Posterior vena cava (tissue), 2 donors: ENCODE data around the gene GPAT3. TPM values are rescaled to one million over a fixed set of nuclear protein-coding genes. Genes with fewer than 3 reads are reported as not detected.
"Not testable (repeated sequence)": the region's sequence is repeated elsewhere in the genome, so short reads cannot be mapped to it uniquely, and the experiment has no call there.

Experiments
- DNase-seq: peaks from one replicate; pipeline ENCODE4 v3.0.0-alpha.2; 2020; ENCODE audit warnings: low spot score
- intact Hi-C, 2 donors: fragments of 100-400 bp; cut with DNase I; formaldehyde crosslinking; loops; one replicate each; pipeline versions ENCODE4 v1.14.1 to v1.14.2; 2022 to 2023
- total RNA-seq, 2 donors: library from RNA; stranded (reverse); fragmentation: NEBNext Ultra II Directional; extraction: Animal tissue kit (Norgen Biotek cat#: 25700); gene quantifications; one replicate each; pipeline ENCODE4 v1.2.1, GENCODE V29; 2021
- donor health status: DM: yes; HTN: yes; CAD: no.
- donor health status: DM: yes; HTN: yes; CAD: no.

The GPAT3 gene
- total RNA-seq, 2 donors from 2014 or later: 3.4 to 4.3 TPM

DNA sequence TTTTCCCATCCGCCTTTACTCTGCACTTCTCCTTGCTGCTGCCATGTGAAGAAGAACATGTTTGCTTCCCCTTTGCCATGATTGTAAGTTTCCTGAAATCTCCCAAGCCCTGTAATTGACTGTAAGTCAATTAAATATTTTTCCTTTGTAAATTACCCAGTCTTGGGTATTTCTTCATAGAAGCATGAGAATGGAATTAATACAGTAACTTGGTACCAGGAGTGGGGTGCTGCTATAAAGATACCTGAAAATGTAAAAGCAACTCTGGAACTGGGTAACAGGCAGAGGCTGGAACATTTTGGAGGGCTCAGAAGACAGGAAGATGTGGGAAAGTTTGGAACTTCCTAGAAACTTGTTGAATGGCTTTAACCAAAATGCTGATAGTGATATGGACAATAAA, 86.2 kb downstream of the GPAT3 start:
- intact Hi-C loops, DNase-seq: not testable (repeated sequence)

GRCh38 chr4:83625821-83626220, 89.9 kb downstream of the GPAT3 start:
- DNase-seq: no peak
- intact Hi-C loops: no loop called here

DNA sequence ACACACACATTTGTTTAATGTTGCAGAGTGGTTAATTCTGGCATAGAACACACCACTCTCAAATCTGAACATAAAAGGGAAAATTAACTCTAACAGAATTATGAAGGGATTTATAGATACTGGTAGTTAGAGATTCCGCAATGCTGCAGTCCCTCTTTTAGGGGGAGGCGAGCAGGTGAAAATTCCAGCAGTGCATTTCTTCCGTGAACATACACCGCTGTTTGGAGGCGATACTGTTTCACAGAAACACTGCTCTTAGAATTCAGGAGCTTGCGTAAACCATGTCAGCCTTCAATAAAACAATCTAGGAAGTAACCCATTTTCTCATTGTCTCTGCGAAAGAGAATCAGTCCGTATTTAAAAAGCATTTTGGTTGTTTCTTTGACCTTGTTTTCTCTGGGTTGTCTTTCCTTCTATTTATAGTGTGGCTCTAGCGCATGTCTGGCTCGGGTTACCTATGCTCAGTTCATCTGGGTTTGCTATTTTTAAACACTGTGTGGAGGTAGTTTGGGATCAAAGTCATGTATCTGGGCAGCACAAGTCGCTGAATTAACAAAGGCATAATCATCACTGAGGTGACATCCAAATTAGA, 90.4 kb downstream of the GPAT3 start:
- no peak for DNase-seq
- intact Hi-C loops: no loop called here

DNA sequence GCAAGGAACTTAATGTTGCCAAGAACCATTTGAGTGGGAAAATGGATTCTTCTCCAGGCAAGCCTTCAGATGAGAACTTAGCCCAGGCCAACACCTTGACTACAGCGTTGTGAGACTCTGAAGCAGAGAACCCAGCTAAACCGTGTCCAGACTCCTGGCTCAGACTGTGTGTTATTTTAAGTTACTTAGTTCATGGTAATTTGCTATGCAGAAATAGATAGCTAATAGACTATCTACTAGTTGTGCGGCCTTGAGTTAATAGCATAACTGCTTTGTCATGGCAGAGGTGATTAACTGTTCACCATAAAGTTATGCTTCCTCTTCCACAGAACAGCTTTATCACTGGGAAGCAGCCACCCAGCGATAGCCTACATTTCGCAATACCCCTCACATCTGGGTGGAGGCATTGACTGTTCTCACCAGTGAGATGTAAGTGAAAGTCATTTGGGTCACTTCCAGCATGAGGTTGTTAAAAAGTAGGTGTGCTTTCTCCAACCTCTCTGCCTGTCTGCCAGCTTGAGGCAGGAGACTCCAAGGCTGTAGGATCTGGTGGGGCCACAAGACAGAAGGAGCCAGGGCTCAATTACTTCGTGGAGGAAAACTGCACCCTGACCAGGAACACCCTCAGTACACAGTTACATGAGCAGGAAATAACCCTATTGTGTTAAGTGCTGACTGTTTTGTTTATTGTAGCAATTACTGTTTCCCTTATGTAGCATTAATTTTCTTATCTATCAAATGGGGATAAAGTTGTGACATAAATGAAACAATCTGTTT, 94.2 kb downstream of the GPAT3 start:
- intact Hi-C loops: loop anchor here in 1 of 2 donors (10.0 kb wide), 1 partner anchor 115 kb away; no protein-coding TSS in a partner anchor
- no peak for DNase-seq

DNA sequence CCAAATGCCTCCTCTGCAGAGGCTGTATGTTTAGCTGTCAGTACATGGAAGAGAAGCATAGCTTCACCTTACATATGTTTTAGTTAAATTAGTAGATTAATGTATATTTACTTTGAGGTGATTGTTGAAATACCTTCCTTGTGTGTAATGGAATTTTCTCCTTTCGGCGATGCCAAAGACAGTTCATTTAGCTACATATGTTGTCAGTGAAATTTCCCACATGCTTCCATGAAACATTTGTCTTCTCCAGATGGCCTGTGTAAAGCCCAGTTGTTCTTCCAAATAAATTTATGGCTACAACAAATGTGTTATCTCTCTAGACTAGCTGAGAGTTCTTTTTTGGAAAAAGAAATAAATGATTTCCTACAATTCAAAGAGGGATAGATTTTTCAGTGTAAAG, 95.2 kb downstream of the GPAT3 start:
- intact Hi-C loops: loop anchor here in 1 of 2 donors (10.0 kb wide), 1 partner anchor 116 kb away; no protein-coding TSS in a partner anchor
- no peak for DNase-seq

- intact Hi-C loops: loop anchor here in 1 of 2 donors (10.0 kb wide), 1 partner anchor 122 kb away; no protein-coding TSS in a partner anchor
- no peak for DNase-seq
These were observed 101.0 kb downstream of the GPAT3 start for GRCh38 chr4:83636930-83637329.

DNA sequence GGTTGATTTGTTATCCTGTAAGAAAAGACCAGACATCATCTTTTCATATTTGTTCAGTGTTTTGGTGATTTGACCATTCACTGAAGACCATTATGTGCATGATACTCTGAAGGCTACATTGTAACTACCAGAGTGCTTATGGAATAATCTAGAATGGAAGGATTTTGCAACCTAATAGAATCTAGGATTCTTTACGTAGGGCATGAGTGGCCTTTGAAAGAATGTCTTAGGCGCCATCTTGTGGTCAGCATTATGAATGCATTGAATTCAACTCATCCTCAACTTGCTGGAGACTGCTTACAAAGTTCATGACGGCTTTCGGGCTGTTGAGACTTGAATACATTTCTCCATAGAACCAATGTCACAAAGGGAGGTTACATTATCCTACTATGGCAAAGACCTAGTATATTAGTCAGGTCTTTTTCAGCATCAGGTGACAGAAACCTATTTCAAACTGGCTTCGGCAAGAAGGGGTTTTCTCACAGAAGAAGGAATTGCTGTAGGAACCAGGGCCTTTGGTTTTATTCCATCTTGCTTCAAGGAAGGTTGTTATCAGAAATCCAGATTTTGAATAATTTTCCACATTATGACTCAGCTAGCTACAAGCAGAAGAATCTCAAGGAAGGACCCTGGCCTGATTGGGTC, 104.1 kb downstream of the GPAT3 start:
- intact Hi-C loops: loop anchor here (5.0 to 10.0 kb wide), 2 partner anchors 125 to 133 kb away; no protein-coding TSS in a partner anchor
- DNase-seq: no peak

- intact Hi-C loops: loop anchor here in 1 of 2 donors (5.0 kb wide), 1 partner anchor 136 kb away; no protein-coding TSS in a partner anchor
- DNase-seq: no peak
These were observed 107.1 kb downstream of the GPAT3 start for GRCh38 chr4:83643036-83643435.

DNA sequence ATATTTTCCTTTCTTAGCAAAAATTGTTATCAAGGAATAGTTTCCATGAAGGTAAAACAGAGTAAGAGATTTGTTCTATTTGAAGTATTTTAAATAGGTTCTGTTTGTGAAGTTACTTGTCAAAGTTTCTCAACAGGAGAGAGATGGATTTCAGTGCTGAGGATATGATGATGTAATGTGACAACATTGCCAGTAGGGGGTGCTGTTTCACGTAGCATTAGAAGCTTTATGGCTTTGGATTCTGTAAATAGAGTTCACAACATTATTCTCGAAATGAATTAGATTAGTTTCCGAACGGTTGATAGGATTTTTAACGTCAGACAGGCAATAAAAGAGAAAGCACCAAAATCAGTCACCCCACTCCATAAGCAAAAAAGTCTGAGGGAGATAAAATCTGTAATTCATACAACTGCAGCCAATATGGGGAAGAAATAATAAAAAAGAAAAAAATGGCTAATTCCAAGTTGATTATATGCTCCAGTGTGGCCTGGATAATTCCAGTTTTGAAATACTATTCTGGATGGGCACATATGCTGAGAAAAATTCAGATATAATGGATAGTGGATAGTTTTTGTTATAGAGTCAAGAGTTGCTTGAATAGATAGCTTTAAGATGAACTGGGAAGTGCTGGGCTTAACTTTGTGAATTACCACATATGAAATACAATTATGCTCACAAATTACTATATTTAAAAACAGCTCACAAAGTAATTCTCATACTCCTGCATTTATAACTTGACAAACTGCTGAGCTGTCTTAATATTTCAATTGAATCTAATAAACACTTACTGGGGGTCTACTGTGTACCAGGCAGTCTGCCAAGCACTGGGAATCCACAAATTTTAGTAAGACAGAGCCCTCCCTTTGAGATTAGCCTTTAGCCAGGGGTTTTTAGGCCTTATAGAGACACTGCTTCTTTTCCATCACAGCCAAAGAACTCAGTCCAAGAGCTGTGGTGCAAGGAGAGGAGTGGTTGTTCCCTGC, 109.1 kb downstream of the GPAT3 start:
- no peak for DNase-seq
- intact Hi-C loops: loop anchor here in 1 of 2 donors (5.0 kb wide), 1 partner anchor 138 kb away; no protein-coding TSS in a partner anchor

GRCh38 chr4:83646538-83647239, 110.8 kb downstream of the GPAT3 start:
- no peak for DNase-seq
- intact Hi-C loops: no loop called here

DNA sequence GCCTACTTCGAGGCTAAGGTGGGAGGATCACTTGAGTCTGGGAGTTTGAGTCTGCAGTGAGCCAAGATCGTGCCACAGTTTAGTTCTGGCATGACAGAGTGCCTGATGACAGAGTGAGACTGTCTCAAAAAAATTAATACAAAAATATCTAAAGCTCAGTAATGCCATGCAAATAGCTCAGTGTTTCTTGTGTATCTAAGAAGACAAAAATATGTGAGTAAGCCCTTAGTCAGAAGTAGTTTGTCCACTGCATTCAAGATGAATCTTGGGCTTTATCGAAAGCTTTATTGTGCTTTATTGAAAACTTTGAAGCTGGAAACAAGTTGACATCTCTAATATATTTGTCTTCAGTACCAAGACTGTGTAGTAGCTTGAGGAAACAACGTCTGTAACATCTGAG, 115.9 kb downstream of the GPAT3 start:
- intact Hi-C loops: no loop called here

More for the DNA sequence above, 115.9 kb downstream of the GPAT3 start:
- no peak for DNase-seq

Other genes with a start within 250 kb of the GPAT3 start
- 1 to 10 TPM; 2.8 to 4.4 TPM for gene HPSE, start 201.3 kb upstream of the GPAT3 start, total RNA-seq
- gene HELQ, start 80.3 kb upstream of the GPAT3 start, total RNA-seq: 10 to 100 TPM; 10.7 to 12.9 TPM
- 10 to 100 TPM; 39.4 to 42.8 TPM for gene MRPS18C, start 80.0 kb upstream of the GPAT3 start, total RNA-seq
- gene ABRAXAS1, start 51.0 kb upstream of the GPAT3 start, total RNA-seq: 10 to 100 TPM; 13.2 to 13.7 TPM